ENCODE results near the gene SUZ12.
"Not testable (repeated sequence)": the region's sequence is repeated elsewhere in the genome, so short reads cannot be mapped to it uniquely, and the experiment has no call there.

Gene SUZ12

GRCh38 chr17:31951953-31952352 is 15.1 kb downstream of the SUZ12 start:
- not testable (repeated sequence) for H3K27me3 ChIP-seq (ENCODE audit: insufficient read depth, low read length); H2AFZ ChIP-seq (ENCODE audit: insufficient read depth, low read length, poor library complexity); H3K9me3 ChIP-seq (ENCODE audit: insufficient read depth, low read depth, low read length); H4K8ac ChIP-seq (ENCODE audit: low read depth, low read length); H3K4me2 ChIP-seq (ENCODE audit: low read length); H3K79me1 ChIP-seq (ENCODE audit: low read length); H2BK12ac ChIP-seq (ENCODE audit: low read length); H2BK5ac ChIP-seq (ENCODE audit: low read depth, low read length, poor library complexity); H2AK5ac ChIP-seq (ENCODE audit: low read length); H3K27ac ChIP-seq (ENCODE audit: low read depth, low read length); H3K4ac ChIP-seq (ENCODE audit: low read depth, low read length); H4K12ac ChIP-seq (ENCODE audit: low read depth, low read length); H3K14ac ChIP-seq (ENCODE audit: low read length); H4K91ac ChIP-seq (ENCODE audit: low read depth, low read length); H3K9ac ChIP-seq (ENCODE audit: low read length); DNase-seq; H3K23ac ChIP-seq (ENCODE audit: low read length); H2BK120ac ChIP-seq (ENCODE audit: insufficient read depth, low read length, poor library complexity); H3K18ac ChIP-seq (ENCODE audit: low read length); H3K79me2 ChIP-seq (ENCODE audit: control insufficient read depth, insufficient read depth, low read length, poor library complexity); H3K4me1 ChIP-seq (ENCODE audit: control insufficient read depth in 1 of 2, insufficient read depth in 2 of 2, low read length in 2 of 2); H3K4me3 ChIP-seq (ENCODE audit: low read depth, low read length)
- H3K36me3 ChIP-seq (ENCODE audit: control insufficient read depth in 1 of 2, insufficient read depth in 2 of 2, low read length in 2 of 2), result peaks cover 25 to 26% of the 10 kb centered on the region in 2 experiments
- no CpG with 5 or more reads among the region's 3 CpGs for WGBS (ENCODE audit: extremely low coverage, insufficient coverage, insufficient read length)

- H3K79me1 ChIP-seq (ENCODE audit: low read length); H2AFZ ChIP-seq (ENCODE audit: insufficient read depth, low read length, poor library complexity); H3K23ac ChIP-seq (ENCODE audit: low read length); H3K18ac ChIP-seq (ENCODE audit: low read length); H3K14ac ChIP-seq (ENCODE audit: low read length); H2BK5ac ChIP-seq (ENCODE audit: low read depth, low read length, poor library complexity); H4K12ac ChIP-seq (ENCODE audit: low read depth, low read length); H4K91ac ChIP-seq (ENCODE audit: low read depth, low read length); H2BK12ac ChIP-seq (ENCODE audit: low read length); H2BK120ac ChIP-seq (ENCODE audit: insufficient read depth, low read length, poor library complexity); H2AK5ac ChIP-seq (ENCODE audit: low read length); H3K4ac ChIP-seq (ENCODE audit: low read depth, low read length); H3K27me3 ChIP-seq (ENCODE audit: insufficient read depth, low read length); H3K9ac ChIP-seq (ENCODE audit: low read length); H3K9me3 ChIP-seq (ENCODE audit: insufficient read depth, low read depth, low read length); H3K4me3 ChIP-seq (ENCODE audit: low read depth, low read length); H4K8ac ChIP-seq (ENCODE audit: low read depth, low read length); H3K4me2 ChIP-seq (ENCODE audit: low read length); H3K4me1 ChIP-seq (ENCODE audit: control insufficient read depth in 1 of 2, insufficient read depth in 2 of 2, low read length in 2 of 2); H3K79me2 ChIP-seq (ENCODE audit: control insufficient read depth, insufficient read depth, low read length, poor library complexity); H3K27ac ChIP-seq (ENCODE audit: low read depth, low read length): not testable (repeated sequence)
- DNase-seq, result peak; percentile 56 to 75
- no CpG with 5 or more reads among the region's 8 CpGs for WGBS (ENCODE audit: extremely low coverage, insufficient coverage, insufficient read length)
- peaks cover 23 to 30% of the 10 kb centered on the region in 2 experiments for H3K36me3 ChIP-seq (ENCODE audit: control insufficient read depth in 1 of 2, insufficient read depth in 2 of 2, low read length in 2 of 2)
Observed at GRCh38 chr17:31964131-31964530, 27.3 kb downstream of the SUZ12 start.

- Histone ChIP-seq H4K8ac (ENCODE audit: low read depth, low read length) (no peak overlapping the region), H4K91ac (ENCODE audit: low read depth, low read length) (no peak overlapping the region), H3K9ac (ENCODE audit: low read length) (no peak overlapping the region), H3K4me3 (ENCODE audit: low read depth, low read length) (no peak overlapping the region), H3K4me1 (ENCODE audit: control insufficient read depth in 1 of 2, insufficient read depth in 2 of 2, low read length in 2 of 2) (no peaks in the 10 kb centered on the region), H3K23ac (ENCODE audit: low read length) (no peak overlapping the region), H2BK120ac (ENCODE audit: insufficient read depth, low read length, poor library complexity) (no peak overlapping the region), H4K12ac (ENCODE audit: low read depth, low read length) (no peak overlapping the region), H2AFZ (ENCODE audit: insufficient read depth, low read length, poor library complexity) (no peak overlapping the region), H3K27ac (ENCODE audit: low read depth, low read length) (no peak overlapping the region), H3K9me3 (ENCODE audit: insufficient read depth, low read depth, low read length) (no peaks in the 10 kb centered on the region), H2BK5ac (ENCODE audit: low read depth, low read length, poor library complexity) (no peak overlapping the region), H3K36me3 (ENCODE audit: control insufficient read depth in 1 of 2, insufficient read depth in 2 of 2, low read length in 2 of 2) (peaks cover 23 to 27% of the 10 kb centered on the region in 2 experiments), H3K14ac (ENCODE audit: low read length) (no peak overlapping the region), H2BK12ac (ENCODE audit: low read length) (no peak overlapping the region), H3K79me1 (ENCODE audit: low read length) (no peaks in the 10 kb centered on the region), H3K27me3 (ENCODE audit: insufficient read depth, low read length) (no peaks in the 10 kb centered on the region), H3K4me2 (ENCODE audit: low read length) (no peak overlapping the region), H3K4ac (ENCODE audit: low read depth, low read length) (no peak overlapping the region), H3K18ac (ENCODE audit: low read length) (no peak overlapping the region), H3K79me2 (ENCODE audit: control insufficient read depth, insufficient read depth, low read length, poor library complexity) (no peaks in the 10 kb centered on the region), H2AK5ac (ENCODE audit: low read length) (no peak overlapping the region)
- WGBS (ENCODE audit: extremely low coverage, insufficient coverage, insufficient read length), result no CpG with 5 or more reads among the region's 3 CpGs
- DNase-seq, result peak; percentile 98 to 99
Observed at GRCh38 chr17:31967648-31968047, 30.8 kb downstream of the SUZ12 start.

GRCh38 chr17:31970416-31970815 is 33.6 kb downstream of the SUZ12 start:
- not testable (repeated sequence) for H3K4me3 ChIP-seq (ENCODE audit: low read depth, low read length); H3K27me3 ChIP-seq (ENCODE audit: insufficient read depth, low read length); H3K4ac ChIP-seq (ENCODE audit: low read depth, low read length); H3K9me3 ChIP-seq (ENCODE audit: insufficient read depth, low read depth, low read length); H3K79me1 ChIP-seq (ENCODE audit: low read length); H4K8ac ChIP-seq (ENCODE audit: low read depth, low read length); H3K9ac ChIP-seq (ENCODE audit: low read length); H3K4me2 ChIP-seq (ENCODE audit: low read length); H2BK120ac ChIP-seq (ENCODE audit: insufficient read depth, low read length, poor library complexity); H2AFZ ChIP-seq (ENCODE audit: insufficient read depth, low read length, poor library complexity); H2BK5ac ChIP-seq (ENCODE audit: low read depth, low read length, poor library complexity); H2AK5ac ChIP-seq (ENCODE audit: low read length); H3K79me2 ChIP-seq (ENCODE audit: control insufficient read depth, insufficient read depth, low read length, poor library complexity); H2BK12ac ChIP-seq (ENCODE audit: low read length); H4K91ac ChIP-seq (ENCODE audit: low read depth, low read length); H3K23ac ChIP-seq (ENCODE audit: low read length); H3K4me1 ChIP-seq (ENCODE audit: control insufficient read depth in 1 of 2, insufficient read depth in 2 of 2, low read length in 2 of 2); H3K18ac ChIP-seq (ENCODE audit: low read length); H3K27ac ChIP-seq (ENCODE audit: low read depth, low read length); H3K14ac ChIP-seq (ENCODE audit: low read length); H4K12ac ChIP-seq (ENCODE audit: low read depth, low read length)
- WGBS (ENCODE audit: extremely low coverage, insufficient coverage, insufficient read length), result no CpG with 5 or more reads among the region's 5 CpGs
- peaks cover 19 to 20% of the 10 kb centered on the region in 2 experiments for H3K36me3 ChIP-seq (ENCODE audit: control insufficient read depth in 1 of 2, insufficient read depth in 2 of 2, low read length in 2 of 2)
- DNase-seq, result peak; percentile 84
